GM21576 (cell line): ENCODE results near the gene SLIT3.
"Not testable (repeated sequence)": the region's sequence is repeated elsewhere in the genome, so short reads cannot be mapped to it uniquely, and the experiment has no call there.

Experiments used
- ATAC-seq: cut with Tn5 transposase; IDR thresholded peaks from one replicate; pipeline ENCODE4 v1.9.1; 2021; ENCODE audit warnings: mild to moderate bottlenecking, moderate library complexity; ENCODE audit not compliant: unreplicated experiment

Gene SLIT3

DNA sequence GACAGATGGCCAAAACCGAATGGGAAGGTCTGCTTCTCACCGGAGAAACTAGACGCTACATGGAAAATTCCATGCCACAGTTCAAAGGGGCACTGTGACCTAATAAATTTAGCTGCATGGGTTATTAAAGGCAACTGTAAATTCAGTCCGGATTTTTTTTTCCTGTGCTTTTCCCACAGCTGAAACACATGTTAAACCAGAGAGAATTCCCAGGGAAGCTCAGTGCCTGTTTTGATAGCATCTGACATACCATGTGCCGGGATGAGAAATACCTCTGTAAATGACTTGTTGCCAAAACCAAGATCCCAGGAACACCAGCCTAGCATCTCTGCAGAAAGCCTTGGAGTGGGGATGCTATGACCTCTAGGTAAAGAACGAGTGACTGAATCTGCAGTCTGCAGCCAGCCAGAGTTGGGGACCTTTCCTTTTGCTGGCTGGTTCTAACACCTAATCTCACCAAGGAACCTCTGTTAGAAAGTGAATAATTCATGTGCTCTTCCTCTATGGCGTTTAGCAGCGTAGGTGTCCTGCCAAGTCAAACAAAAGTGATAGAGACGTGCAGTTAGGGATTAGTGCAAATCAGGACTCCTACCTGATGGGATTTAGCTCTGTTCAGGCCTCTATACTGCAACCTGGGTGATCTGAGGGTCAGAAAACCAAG is 77.9 kb downstream of the SLIT3 start:
- ATAC-seq: no peak

DNA sequence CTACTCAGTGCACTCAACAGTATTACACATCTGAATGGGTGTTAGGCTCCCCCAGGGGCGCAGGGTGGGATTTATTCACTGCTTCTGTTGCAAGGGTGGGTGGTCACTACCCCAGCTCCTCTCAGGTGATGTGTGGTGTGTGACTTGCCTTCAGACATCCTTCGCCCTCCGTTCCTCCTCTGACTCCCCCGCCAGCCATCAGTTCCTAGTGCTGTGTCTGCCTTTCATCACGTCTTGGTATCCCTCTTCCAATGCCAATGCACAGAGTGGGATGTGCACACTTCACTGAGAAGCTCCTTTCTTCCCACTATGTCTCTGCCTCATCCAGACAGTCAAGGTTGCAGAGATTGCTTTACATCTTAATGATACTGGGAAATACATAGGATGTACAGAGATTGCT is 79.4 kb downstream of the SLIT3 start:
- ATAC-seq: no peak

GRCh38 chr5:169219961-169220360 is 81.0 kb downstream of the SLIT3 start:
- no peak for ATAC-seq

DNA sequence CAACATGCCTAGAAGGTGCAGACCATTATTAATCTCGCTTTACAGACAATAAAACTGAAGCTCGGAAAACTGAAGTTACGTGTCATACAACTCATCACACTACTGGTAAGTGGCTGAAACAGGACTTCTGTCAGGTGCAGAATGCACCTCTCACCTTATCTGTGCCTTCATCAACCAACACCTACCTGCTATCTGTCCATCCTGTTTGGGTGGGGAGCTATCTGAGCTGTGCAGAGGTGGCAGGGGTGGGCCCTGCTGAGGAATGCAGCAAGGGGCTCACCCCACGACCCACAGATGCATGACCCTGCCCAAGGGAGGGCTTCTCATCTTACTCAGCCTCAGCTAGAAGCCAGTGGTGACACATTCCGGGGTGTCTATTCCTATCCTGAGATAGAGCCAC is 81.6 kb downstream of the SLIT3 start:
- ATAC-seq: no peak

GRCh38 chr5:169218861-169219260 is 82.1 kb downstream of the SLIT3 start:
- no peak for ATAC-seq

GRCh38 chr5:169218176-169218575 is 82.8 kb downstream of the SLIT3 start:
- no peak for ATAC-seq

GRCh38 chr5:169216866-169217265 is 84.1 kb downstream of the SLIT3 start:
- no peak for ATAC-seq

DNA sequence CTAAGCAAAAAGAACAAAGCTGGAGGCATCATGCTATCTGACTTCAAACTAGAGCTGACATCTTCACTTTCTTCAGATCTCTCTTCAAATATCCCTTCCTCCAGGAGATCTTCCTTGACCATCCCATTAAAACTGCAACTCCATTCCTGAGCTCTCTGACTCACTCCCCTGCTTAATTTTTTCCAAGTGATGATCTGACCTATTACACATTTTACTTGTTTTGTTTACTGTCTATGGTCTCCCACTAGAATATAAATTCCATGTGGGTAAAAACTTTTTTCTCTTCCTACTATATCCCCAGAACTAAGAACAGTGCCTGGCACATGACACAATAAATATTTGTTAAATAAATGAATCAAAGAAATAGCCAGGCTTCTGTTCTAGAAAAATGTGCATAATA is 87.5 kb downstream of the SLIT3 start:
- ATAC-seq: no peak

DNA sequence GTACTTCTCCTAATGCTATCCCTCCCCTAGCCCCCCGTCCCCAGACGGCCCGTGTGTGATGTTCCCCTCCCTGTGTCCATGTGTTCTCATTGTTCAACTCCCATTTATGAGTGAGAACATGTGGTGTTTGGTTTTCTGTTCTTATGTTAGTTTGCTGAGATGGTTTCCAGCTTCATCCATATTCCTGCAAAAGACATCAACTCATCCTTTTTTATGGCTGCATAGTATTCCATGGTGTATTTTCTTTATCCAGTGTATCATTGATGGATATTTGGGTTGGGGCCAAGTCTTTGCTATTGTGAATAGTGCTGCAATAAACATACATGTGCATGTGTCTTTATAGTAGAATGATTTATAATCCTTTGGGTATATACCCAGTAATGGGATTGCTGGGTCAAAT is 89.2 kb downstream of the SLIT3 start:
- not testable (repeated sequence) for ATAC-seq

DNA sequence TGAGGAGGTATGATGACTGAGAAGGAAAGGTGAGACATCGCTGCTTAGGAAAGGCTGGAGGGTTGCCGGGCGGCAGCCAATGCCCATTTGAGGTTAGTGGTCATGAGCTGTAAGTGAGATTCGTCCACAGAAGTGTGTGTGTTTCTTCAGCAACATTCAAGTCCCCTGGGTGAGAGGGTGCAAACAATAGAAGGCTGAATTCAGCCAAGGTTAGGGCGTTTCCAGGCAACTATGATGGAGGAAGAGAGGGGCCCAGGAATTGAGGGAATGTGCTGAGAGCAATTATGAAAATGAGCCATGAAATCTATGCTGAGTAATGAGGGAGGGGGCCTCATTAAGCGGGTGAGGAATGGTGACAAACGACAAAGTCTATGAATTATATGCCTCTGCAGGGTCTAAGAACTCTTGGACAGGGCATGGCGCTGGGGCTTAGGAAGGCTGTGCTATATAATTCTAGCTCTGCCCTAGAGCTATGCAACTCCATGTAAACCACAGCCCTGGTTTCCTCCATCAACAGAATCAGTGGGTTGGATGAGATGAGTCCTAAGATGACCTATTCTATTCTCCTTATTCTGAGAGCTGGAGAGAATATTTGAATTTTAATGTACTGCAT is 96.0 kb downstream of the SLIT3 start:
- no peak for ATAC-seq

GRCh38 chr5:169202969-169203368 is 98.0 kb downstream of the SLIT3 start:
- ATAC-seq: no peak

GRCh38 chr5:169201597-169201996 is 99.3 kb downstream of the SLIT3 start:
- no peak for ATAC-seq

DNA sequence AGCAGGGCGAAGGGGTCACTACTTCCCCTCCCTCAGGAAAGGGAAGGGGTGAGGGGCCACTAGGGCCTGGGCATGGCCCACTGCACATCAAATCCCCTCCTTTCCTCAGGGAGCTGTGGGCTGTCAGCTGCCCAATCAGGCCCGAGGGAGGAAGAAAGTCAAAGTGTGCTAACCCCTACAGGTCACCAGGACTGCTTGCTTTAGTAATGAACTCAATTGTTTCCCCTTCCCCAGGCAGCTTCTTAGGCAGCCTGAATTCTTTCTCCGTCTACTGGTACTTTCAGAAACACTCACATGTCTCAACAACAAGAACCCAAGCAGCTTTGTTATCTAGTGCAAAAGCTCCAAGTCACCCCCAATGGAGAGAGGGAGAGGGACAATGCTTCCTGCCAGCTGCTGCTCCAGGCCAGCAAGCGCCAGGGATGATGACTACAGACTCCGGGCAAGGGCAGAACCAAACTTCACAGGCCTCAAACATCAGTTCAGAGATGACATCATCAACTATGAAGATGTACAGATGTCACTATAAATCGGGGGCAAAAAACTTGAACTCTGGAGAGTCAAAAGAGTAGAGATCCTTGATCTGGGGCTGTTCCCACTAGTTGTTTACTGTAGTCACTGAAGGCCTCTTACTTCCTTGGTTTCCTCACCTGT is 100.7 kb downstream of the SLIT3 start:
- no peak for ATAC-seq

DNA sequence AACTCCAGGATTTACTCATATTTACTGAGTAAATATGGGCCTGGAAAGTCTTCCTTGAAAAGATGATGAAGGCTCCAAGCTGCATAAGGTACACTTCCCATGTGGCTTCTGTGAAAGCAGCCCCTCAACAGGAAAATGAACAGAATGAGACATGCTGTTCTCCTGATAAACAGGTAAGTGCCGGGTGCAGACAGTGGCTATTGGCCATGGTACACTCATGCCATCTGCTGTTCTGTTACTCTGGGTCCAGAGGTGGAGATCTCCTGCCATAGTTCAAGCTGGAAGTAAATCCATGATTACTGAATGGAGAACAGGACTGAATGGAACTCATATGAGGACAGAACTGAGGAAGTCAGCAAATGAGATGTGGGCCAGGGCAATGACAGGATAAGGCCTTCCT is 103.6 kb downstream of the SLIT3 start:
- no peak for ATAC-seq

GRCh38 chr5:169196059-169196458 is 104.9 kb downstream of the SLIT3 start:
- no peak for ATAC-seq

DNA sequence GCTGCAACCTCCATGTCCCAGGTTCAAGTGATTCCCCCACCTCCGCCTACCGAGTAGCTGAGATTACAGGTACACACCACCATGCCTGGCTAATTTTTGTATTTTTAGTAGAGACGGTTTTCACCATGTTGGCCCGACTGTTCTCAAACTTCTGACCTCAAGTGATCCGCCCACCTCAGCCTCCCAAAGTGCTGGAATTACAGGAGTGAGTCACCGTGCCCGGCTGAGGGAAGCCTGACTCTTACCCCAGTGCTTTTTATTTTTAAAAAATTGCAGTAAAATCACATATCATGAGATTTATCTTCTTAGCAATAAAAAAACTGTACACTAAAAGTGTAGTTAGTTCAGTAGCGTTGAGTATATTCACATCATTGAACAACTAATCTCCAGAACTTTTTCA is 105.3 kb downstream of the SLIT3 start:
- ATAC-seq: no peak

DNA sequence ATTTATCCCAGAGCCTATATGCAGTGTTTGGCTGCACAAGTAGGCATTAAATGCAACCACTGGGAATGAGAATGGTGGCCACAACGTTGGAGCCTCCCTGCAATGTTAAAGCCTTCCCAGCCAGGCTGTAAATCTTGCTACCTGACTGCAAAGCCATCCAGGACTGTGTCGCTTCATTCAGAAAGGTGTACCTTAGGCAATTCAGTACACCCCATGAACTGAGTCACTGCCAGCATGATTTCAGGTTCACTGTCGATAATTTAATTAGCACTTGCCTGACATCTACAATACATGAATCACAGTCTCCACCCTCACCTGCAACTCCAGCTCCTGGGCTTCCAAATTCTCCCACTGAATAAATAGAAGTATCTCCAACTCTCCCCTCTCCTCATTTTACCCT is 108.4 kb downstream of the SLIT3 start:
- ATAC-seq: no peak

DNA sequence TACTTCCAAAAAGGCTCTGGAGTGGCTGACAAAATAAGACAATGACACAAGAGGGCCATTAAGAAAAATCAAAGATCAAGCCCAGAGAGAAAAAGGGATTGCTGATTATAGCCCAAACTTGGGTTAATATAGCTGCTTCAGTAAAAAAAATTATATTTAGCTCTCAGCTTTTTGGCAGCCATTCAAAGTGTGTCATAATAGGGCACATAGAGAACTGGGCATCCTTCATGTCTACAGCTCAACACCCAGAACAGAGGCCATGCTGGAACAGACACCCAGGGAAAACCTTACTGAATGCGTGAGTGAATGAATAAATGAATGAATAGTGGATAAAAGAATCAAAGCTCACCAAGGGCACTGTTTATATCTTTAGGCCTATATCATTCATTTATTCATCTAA is 110.1 kb downstream of the SLIT3 start:
- ATAC-seq: no peak

GRCh38 chr5:169185626-169186025 is 115.3 kb downstream of the SLIT3 start:
- no peak for ATAC-seq

DNA sequence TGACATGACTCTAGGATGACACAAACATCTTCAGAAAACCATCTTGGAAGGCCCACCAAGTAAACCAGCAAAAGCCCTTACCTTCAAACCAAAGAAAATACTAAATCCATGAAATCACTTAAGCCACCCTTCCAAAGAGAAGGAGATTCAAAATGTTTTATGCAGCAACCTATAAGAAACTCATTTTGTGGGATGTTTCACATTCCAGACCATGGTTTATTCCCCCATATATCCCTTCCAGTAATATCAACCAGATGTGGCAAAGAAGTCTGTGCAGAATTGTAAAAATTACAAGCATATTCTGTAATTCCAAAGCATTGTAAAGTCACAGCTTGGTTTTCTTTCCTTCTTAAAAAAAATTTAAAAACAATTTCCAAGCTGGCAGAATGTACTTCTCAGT is 117.4 kb downstream of the SLIT3 start:
- no peak for ATAC-seq

DNA sequence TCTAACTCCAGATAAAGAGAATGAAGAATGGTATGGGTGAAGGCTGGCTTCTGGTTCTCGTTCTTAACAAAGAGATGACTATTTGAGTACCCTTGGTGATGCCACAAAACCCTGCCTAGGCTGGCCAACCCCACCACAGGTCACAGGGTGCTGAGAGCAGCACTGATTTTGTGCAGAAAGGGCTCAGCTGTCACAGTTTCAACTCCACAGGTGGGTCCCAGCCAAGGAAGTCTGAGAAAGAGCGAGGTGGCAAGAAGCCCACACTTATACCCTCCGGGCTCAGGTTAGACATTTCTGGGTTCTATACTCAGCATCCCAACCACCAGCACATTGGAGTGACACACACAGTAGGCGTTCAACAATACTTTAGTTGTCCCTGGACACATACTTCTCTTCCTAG is 118.1 kb downstream of the SLIT3 start:
- no peak for ATAC-seq

DNA sequence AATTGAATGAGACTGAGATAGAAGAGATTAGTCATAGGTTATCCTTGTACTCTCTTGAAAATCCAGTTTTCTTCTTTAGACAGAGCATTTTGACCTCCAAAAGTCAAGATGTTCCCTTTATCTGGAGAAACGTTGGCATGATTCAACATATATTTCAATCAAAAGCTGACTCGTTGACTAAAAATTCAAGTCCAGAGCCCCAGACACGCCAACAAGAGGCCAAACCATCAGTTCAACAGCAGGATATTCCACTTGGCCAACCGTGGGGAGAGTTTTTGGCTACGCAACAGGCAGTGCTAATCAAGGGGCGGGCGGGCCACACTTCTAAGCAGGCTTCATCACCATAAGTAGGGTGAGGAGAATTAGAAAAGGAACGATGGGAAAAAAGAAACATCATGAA is 119.1 kb downstream of the SLIT3 start:
- no peak for ATAC-seq

DNA sequence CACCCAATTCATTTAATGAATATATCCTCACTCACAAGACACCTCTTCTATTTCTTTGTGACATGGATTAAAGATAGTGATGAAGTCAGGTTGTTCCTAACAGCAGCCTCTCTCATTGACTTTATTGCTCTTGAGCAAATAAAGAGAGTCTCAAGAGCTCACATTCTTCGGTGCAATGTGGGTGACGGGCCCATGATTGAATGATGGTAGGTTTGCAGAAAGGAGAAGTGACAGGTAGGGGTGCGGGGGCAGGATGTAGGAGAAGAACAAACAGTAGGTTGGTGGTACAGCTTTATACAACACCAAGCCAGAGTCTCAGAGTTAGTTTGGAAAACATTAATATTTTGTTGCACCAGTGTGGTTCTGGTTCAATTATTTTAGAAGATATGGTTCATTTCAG is 122.2 kb downstream of the SLIT3 start:
- no peak for ATAC-seq
